Liver (tissue), 9 donors: ENCODE data around the gene ASPA. TPM values are rescaled to one million over a fixed set of nuclear protein-coding genes. Genes with fewer than 3 reads are reported as not detected.
"Not testable (repeated sequence)": the region's sequence is repeated elsewhere in the genome, so short reads cannot be mapped to it uniquely, and the experiment has no call there.

Source experiments
- DNase-seq: peaks from one replicate; pipeline ENCODE4 v3.0.0-alpha.2; 2017; ENCODE audit warnings: low spot score
- H3K27ac ChIP-seq, 2 donors: one replicate each; pipeline ENCODE4 v1.7.0; 2013; ENCODE audit warnings: inconsistent platforms in 2 of 2, low read length in 2 of 2, control low read depth in 1 of 2, low read depth in 1 of 2, mild to moderate bottlenecking in 1 of 2
- H3K27me3 ChIP-seq, 4 donors: one replicate each; pipeline versions ENCODE4 v1.6.1 to v1.7.0; 2013; ENCODE audit warnings: low read length in 3 of 4, inconsistent platforms in 1 of 4, mild to moderate bottlenecking in 1 of 4, moderate library complexity in 1 of 4; ENCODE audit not compliant: control insufficient read depth in 4 of 4, insufficient read depth in 4 of 4
- H3K36me3 ChIP-seq, 4 donors: one replicate each; pipeline versions ENCODE4 v1.6.1 to v1.7.0; 2013; ENCODE audit warnings: low read length in 3 of 4, mild to moderate bottlenecking in 3 of 4, low read depth in 1 of 4, moderate library complexity in 1 of 4; ENCODE audit not compliant: control insufficient read depth in 4 of 4, insufficient read depth in 3 of 4
- H3K4me1 ChIP-seq, 4 donors: one replicate each; pipeline versions ENCODE4 v1.6.1 to v1.7.0; 2013; ENCODE audit warnings: low read length in 3 of 4, mild to moderate bottlenecking in 3 of 4, moderate library complexity in 1 of 4; ENCODE audit not compliant: control insufficient read depth in 4 of 4, insufficient read depth in 4 of 4
- H3K4me3 ChIP-seq, 3 donors: one replicate each; pipeline versions ENCODE4 v1.6.1 to v1.7.0; 2013; ENCODE audit warnings: low read length in 3 of 3, control low read depth in 1 of 3, low read depth in 1 of 3, mild to moderate bottlenecking in 1 of 3
- H3K9ac ChIP-seq, 2 donors: one replicate each; pipeline ENCODE4 v1.7.0; 2013; ENCODE audit warnings: low read length in 2 of 2, mild to moderate bottlenecking in 2 of 2, moderate library complexity in 2 of 2, control low read depth in 1 of 2, low read depth in 1 of 2
- H3K9me3 ChIP-seq, 4 donors: one replicate each; pipeline versions ENCODE4 v1.6.1 to v1.7.0; 2013; ENCODE audit warnings: low read length in 3 of 4; ENCODE audit not compliant: control insufficient read depth in 4 of 4
- EGR1 ChIP-seq, 2 donors: IDR thresholded peaks; 2 replicates each; pipeline ENCODE4 v1.6.1; 2016 to 2018; ENCODE audit warnings: antibody characterized with exemption in 2 of 2, low read depth in 2 of 2
- FOXA1 ChIP-seq: IDR thresholded peaks from 2 replicates; pipeline ENCODE4 v1.6.1; 2016; ENCODE audit warnings: antibody characterized with exemption
- FOXA2 ChIP-seq: IDR thresholded peaks from 2 replicates; pipeline ENCODE4 v1.6.1; 2016; ENCODE audit warnings: antibody characterized with exemption
- GABPA ChIP-seq, 2 donors: IDR thresholded peaks in 1 of 2; conservative IDR thresholded peaks in 1 of 2; 2 replicates each; pipeline ENCODE4 v1.6.1; 2016; ENCODE audit warnings: antibody characterized with exemption in 2 of 2, mild to moderate bottlenecking in 1 of 2, moderate library complexity in 1 of 2
- HNF4A ChIP-seq, 2 donors: conservative IDR thresholded peaks; 2 replicates each; pipeline ENCODE4 v1.6.1; 2016; ENCODE audit warnings: antibody characterized with exemption in 2 of 2, mild to moderate bottlenecking in 2 of 2
- HNF4G ChIP-seq: IDR thresholded peaks from 2 replicates; pipeline ENCODE4 v1.6.1; 2016; ENCODE audit warnings: antibody characterized with exemption
- JUND ChIP-seq, 2 donors: IDR thresholded peaks; 2 replicates each; pipeline ENCODE4 v1.6.1; 2016; ENCODE audit warnings: antibody characterized with exemption in 2 of 2
- MAX ChIP-seq: IDR thresholded peaks from 2 replicates; pipeline ENCODE4 v1.6.1; 2016; ENCODE audit warnings: antibody characterized with exemption
- NR2F2 ChIP-seq: IDR thresholded peaks from 2 replicates; pipeline ENCODE4 v1.6.1; 2016; ENCODE audit warnings: antibody characterized with exemption
- RAD21 ChIP-seq, 2 donors: IDR thresholded peaks; 2 replicates each; pipeline ENCODE4 v1.6.1; 2016; ENCODE audit warnings: antibody characterized with exemption in 2 of 2, mild to moderate bottlenecking in 2 of 2
- RXRA ChIP-seq, 2 donors: IDR thresholded peaks; 2 replicates each; pipeline ENCODE4 v1.6.1; 2017 to 2018; ENCODE audit warnings: antibody characterized with exemption in 2 of 2, mild to moderate bottlenecking in 1 of 2
- SP1 ChIP-seq: IDR thresholded peaks from 2 replicates; pipeline ENCODE4 v1.6.1; 2018; ENCODE audit warnings: antibody characterized with exemption, mild to moderate bottlenecking
- TAF1 ChIP-seq: conservative IDR thresholded peaks from 2 replicates; pipeline ENCODE4 v1.6.1; 2016; ENCODE audit warnings: antibody characterized with exemption, mild to moderate bottlenecking
- YY1 ChIP-seq: IDR thresholded peaks from 2 replicates; pipeline ENCODE4 v1.6.1; 2016; ENCODE audit warnings: antibody characterized with exemption, mild to moderate bottlenecking
- WGBS: extraction: QIAGEN DNeasy Blood & Tissue Kit; methylation state at CpG from one replicate; pipeline ENCODE4 v1.1.7; 2013; 5-methylcytosine and 5-hydroxymethylcytosine counted together
- polyA plus RNA-seq, 2 donors: library from polyadenylated mRNA; stranded (reverse) in 1 of 2; unstranded in 1 of 2; fragments of 200-250 nt in 1 of 2; fragments of >200 nt in 1 of 2; fragmentation: Nextera tagmentation in 1 of 2; extraction: Ambion mirVana in 1 of 2; gene quantifications; one replicate each; pipeline versions ENCODE4 v1.2.1 to v1.2.3, GENCODE V29; 2013 to 2015
- total RNA-seq, 2 donors: library from RNA; depleted of rRNA; stranded (reverse); fragments of >200 nt; gene quantifications; one replicate each; pipeline ENCODE4 v1.2.3, GENCODE V29; 2014
- TF ChIP-seq, protein P1 (sequence below): IDR thresholded peaks from 2 replicates; pipeline ENCODE4 v1.6.1; 2016; ENCODE audit warnings: antibody characterized with exemption, mild to moderate bottlenecking
- TF ChIP-seq, protein P2 (sequence below): IDR thresholded peaks from 2 replicates; pipeline ENCODE4 v1.6.1; 2016; ENCODE audit warnings: antibody characterized with exemption
- TF ChIP-seq, protein P3 (sequence below): fragments of 150-350 bp; IDR thresholded peaks from 2 replicates; pipeline ENCODE4 v1.5.1; 2017; ENCODE audit warnings: improper control_type of control experiment, low read depth, low read length; ENCODE audit not compliant: missing input control
- donor health status: healthy.
- donor health status: healthy.
- donor health status: healthy.
- donor health status: healthy.
- donor health status: healthy.

Gene ASPA
- total and polyA plus RNA-seq, 4 donors = 0.89 to 4.7 (median 1.9) TPM

DNA sequence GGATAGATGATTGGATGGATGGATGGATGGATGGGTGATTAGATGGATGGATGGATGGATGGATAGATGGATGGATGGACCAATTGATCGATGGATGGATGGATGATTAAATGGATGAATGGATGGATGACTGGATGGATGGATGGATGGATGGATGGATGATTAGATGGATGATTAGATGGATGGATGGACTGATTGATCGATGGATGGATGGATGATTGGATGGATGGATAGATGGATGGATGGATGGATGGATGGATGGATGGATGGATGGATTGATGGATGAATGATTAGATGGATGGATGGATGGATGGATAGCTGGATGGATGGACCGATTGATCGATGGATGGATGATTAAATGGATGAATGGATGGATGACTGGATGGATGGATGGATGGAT is 43.7 kb downstream of the ASPA start:
- 90% methylated on average over 4 of the region's 4 CpGs for WGBS
- H3K36me3 ChIP-seq, H3K4me3 ChIP-seq, H3K27me3 ChIP-seq, H3K9ac ChIP-seq, H3K9me3 ChIP-seq, H3K4me1 ChIP-seq, DNase-seq, H3K27ac ChIP-seq: not testable (repeated sequence)

DNA sequence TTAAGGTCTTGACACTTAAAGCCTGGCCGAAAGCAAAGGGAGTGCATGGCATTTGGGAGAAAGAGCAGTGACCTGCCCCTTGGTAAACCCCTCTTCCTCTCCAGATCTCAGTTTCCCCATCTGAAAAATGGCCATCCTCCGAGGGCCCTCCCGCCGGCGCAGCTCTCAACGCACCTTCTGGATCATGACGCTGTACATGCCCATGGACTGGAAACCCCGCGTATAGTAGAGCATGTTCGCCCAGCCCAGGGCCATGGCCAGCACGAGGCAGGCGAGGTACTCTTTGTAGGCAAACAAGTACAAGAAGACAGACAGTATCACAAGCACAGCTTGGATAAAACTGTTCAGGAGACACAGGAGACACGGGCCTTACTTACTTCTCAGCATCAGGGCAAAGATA is 48.2 kb downstream of the ASPA start:
- 91% methylated on average over 13 of the region's 13 CpGs for WGBS
- no peaks in the 10 kb centered on the region for H3K4me1 ChIP-seq
- DNase-seq = no peak
- H3K4me3 ChIP-seq = no peak overlapping the region
- no peaks in the 10 kb centered on the region for H3K27me3 ChIP-seq
- TF ChIP-seq FOXA2 = no peak
- TF ChIP-seq SP1 = no peak
- TF ChIP-seq FOXA1 = no peak
- TF ChIP-seq HNF4G = no peak
- no peak for TF ChIP-seq YY1
- TF ChIP-seq, protein P1, sequence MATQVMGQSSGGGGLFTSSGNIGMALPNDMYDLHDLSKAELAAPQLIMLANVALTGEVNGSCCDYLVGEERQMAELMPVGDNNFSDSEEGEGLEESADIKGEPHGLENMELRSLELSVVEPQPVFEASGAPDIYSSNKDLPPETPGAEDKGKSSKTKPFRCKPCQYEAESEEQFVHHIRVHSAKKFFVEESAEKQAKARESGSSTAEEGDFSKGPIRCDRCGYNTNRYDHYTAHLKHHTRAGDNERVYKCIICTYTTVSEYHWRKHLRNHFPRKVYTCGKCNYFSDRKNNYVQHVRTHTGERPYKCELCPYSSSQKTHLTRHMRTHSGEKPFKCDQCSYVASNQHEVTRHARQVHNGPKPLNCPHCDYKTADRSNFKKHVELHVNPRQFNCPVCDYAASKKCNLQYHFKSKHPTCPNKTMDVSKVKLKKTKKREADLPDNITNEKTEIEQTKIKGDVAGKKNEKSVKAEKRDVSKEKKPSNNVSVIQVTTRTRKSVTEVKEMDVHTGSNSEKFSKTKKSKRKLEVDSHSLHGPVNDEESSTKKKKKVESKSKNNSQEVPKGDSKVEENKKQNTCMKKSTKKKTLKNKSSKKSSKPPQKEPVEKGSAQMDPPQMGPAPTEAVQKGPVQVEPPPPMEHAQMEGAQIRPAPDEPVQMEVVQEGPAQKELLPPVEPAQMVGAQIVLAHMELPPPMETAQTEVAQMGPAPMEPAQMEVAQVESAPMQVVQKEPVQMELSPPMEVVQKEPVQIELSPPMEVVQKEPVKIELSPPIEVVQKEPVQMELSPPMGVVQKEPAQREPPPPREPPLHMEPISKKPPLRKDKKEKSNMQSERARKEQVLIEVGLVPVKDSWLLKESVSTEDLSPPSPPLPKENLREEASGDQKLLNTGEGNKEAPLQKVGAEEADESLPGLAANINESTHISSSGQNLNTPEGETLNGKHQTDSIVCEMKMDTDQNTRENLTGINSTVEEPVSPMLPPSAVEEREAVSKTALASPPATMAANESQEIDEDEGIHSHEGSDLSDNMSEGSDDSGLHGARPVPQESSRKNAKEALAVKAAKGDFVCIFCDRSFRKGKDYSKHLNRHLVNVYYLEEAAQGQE = no peak
- TF ChIP-seq, protein P2, sequence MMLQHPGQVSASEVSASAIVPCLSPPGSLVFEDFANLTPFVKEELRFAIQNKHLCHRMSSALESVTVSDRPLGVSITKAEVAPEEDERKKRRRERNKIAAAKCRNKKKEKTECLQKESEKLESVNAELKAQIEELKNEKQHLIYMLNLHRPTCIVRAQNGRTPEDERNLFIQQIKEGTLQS = no peak
- TF ChIP-seq TAF1 = no peak
- TF ChIP-seq, protein P3, sequence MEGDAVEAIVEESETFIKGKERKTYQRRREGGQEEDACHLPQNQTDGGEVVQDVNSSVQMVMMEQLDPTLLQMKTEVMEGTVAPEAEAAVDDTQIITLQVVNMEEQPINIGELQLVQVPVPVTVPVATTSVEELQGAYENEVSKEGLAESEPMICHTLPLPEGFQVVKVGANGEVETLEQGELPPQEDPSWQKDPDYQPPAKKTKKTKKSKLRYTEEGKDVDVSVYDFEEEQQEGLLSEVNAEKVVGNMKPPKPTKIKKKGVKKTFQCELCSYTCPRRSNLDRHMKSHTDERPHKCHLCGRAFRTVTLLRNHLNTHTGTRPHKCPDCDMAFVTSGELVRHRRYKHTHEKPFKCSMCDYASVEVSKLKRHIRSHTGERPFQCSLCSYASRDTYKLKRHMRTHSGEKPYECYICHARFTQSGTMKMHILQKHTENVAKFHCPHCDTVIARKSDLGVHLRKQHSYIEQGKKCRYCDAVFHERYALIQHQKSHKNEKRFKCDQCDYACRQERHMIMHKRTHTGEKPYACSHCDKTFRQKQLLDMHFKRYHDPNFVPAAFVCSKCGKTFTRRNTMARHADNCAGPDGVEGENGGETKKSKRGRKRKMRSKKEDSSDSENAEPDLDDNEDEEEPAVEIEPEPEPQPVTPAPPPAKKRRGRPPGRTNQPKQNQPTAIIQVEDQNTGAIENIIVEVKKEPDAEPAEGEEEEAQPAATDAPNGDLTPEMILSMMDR = no peak
- H3K9me3 ChIP-seq = no peaks in the 10 kb centered on the region
- no peak overlapping the region for H3K9ac ChIP-seq
- H3K27ac ChIP-seq = no peak overlapping the region
- no peaks in the 10 kb centered on the region for H3K36me3 ChIP-seq

DNA sequence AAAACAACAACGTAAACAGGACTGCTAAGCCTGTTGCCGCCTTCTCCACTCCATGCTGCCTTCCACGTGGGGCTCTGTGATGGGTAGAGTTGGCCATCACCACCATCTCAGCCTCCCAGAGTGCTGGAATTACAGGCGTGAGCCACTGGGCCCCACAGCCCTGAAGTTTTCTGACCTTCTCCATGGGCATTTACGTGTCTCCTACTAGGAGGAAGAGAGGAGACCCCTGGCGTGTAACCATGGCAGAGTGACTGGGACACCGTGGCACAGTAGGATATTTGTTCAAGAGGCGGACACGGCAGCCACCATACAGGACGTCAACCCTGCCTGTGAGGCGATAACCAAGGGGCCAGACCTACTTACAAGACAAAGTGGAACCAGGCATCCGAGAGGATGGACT is 50.7 kb downstream of the ASPA start:
- DNase-seq = no peak
- 94% methylated on average over 12 of the region's 12 CpGs for WGBS
- no peaks in the 10 kb centered on the region for H3K36me3 ChIP-seq
- no peak for TF ChIP-seq RAD21 (IDR thresholded peaks at IDR 0.05)
- no peak for TF ChIP-seq HNF4G
- TF ChIP-seq SP1 = no peak
- TF ChIP-seq, protein P1 = no peak
- TF ChIP-seq FOXA1 = no peak
- no peak for TF ChIP-seq MAX
- no peak for TF ChIP-seq JUND (IDR thresholded peaks at IDR 0.05)
- TF ChIP-seq HNF4A (conservative IDR thresholded peaks at IDR 0.05) = no peak
- no peak for TF ChIP-seq FOXA2
- TF ChIP-seq RXRA (IDR thresholded peaks at IDR 0.05) = no peak
- no peak for TF ChIP-seq TAF1
- TF ChIP-seq, protein P2 = no peak
- no peak for TF ChIP-seq EGR1 (IDR thresholded peaks at IDR 0.05; ENCODE audit: low read depth in 2 of 2)
- no peak for TF ChIP-seq GABPA (IDR thresholded peaks at IDR 0.05 in 1 of 2, conservative IDR thresholded peaks at IDR 0.05 in 1 of 2)
- TF ChIP-seq NR2F2 = no peak

More for the DNA sequence above, 50.7 kb downstream of the ASPA start:
- H3K27ac ChIP-seq = no peak overlapping the region
- H3K9ac ChIP-seq = no peak overlapping the region
- H3K4me1 ChIP-seq = peaks cover 0 to 2% (median 0%) of the 10 kb centered on the region in 4 donors
- H3K9me3 ChIP-seq = no peaks in the 10 kb centered on the region
- H3K4me3 ChIP-seq = no peak overlapping the region
- no peaks in the 10 kb centered on the region for H3K27me3 ChIP-seq
